Vagina (tissue), 2 donors: ENCODE data around the gene RESP18. TPM values are rescaled to one million over a fixed set of nuclear protein-coding genes. Genes with fewer than 3 reads are reported as not detected.

Experiments used
- DNase-seq, 2 donors: peaks; one replicate each; pipeline ENCODE4 v3.0.0-alpha.2; 2017; ENCODE audit errors: extremely low spot score in 2 of 2
- H3K27ac ChIP-seq: fragments of 200-600 bp; sonication (generic); one replicate; pipeline ENCODE4 v1.5.1; 2019
- H3K27me3 ChIP-seq: fragments of 200-600 bp; sonication (generic); one replicate; pipeline ENCODE4 v1.5.1; 2019
- H3K36me3 ChIP-seq, 2 donors: fragments of 200-600 bp; sonication (generic); one replicate each; pipeline ENCODE4 v1.5.1; 2017 to 2019
- H3K4me1 ChIP-seq: fragments of 200-600 bp; sonication (generic); one replicate; pipeline ENCODE4 v1.5.1; 2019
- H3K4me3 ChIP-seq, 2 donors: fragments of 200-600 bp; sonication (generic); 1 replicate in 1 of 2; 2 replicates in 1 of 2; pipeline ENCODE4 v1.5.1; 2016 to 2019
- H3K9me3 ChIP-seq: fragments of 200-600 bp; sonication (generic); one replicate; pipeline ENCODE4 v1.5.1; 2019
- POLR2A ChIP-seq, 2 donors: fragments of 450-650 bp; IDR thresholded peaks; one replicate each; pipeline ENCODE4 v1.6.1; 2017; ENCODE audit warnings: antibody characterized with exemption in 2 of 2, mild to moderate bottlenecking in 2 of 2, moderate library complexity in 2 of 2
- POLR2AphosphoS5 ChIP-seq, 2 donors: sonication (generic); formaldehyde crosslinking; IDR thresholded peaks; one replicate each; pipeline ENCODE4 v1.9.0; 2017; ENCODE audit warnings: antibody characterized with exemption in 2 of 2, mild to moderate bottlenecking in 2 of 2, low read depth in 1 of 2; ENCODE audit not compliant: insufficient read depth in 1 of 2
- intact Hi-C: fragments of 100-400 bp; cut with DNase I; formaldehyde crosslinking; loops from one replicate; pipeline ENCODE4 v1.15.1; 2023
- total RNA-seq: library from RNA; depleted of rRNA; stranded (reverse); fragments of >200 nt; gene quantifications from one replicate; pipeline ENCODE4 v1.2.3, GENCODE V29; 2016
- TF ChIP-seq, protein P1 (sequence below), 3 experiments: fragments of 450-650 bp in 2 of 3; fragments of 200-600 bp in 1 of 3; sonication (generic) in 1 of 3; IDR thresholded peaks; one replicate each; pipeline ENCODE4 v1.5.1; 2017 to 2019; ENCODE audit warnings: antibody characterized with exemption in 3 of 3, mild to moderate bottlenecking in 2 of 3, moderate library complexity in 2 of 3

The RESP18 gene
- total RNA-seq, 1 donor from 2014 or later = not detected

- no peak for DNase-seq
- Histone ChIP-seq H3K36me3 (no peaks in the 10 kb centered on the region), H3K4me3 (no peak overlapping the region), H3K27me3 (no peaks in the 10 kb centered on the region), H3K4me1 (peaks cover 10% of the 10 kb centered on the region), H3K9me3 (no peaks in the 10 kb centered on the region), H3K27ac (no peak overlapping the region)
- TF ChIP-seq POLR2A (IDR thresholded peaks at IDR 0.05) (no peak), POLR2AphosphoS5 (IDR thresholded peaks at IDR 0.05; ENCODE audit: insufficient read depth in 1 of 2, low read depth in 1 of 2) (no peak)
- TF ChIP-seq, protein P1, sequence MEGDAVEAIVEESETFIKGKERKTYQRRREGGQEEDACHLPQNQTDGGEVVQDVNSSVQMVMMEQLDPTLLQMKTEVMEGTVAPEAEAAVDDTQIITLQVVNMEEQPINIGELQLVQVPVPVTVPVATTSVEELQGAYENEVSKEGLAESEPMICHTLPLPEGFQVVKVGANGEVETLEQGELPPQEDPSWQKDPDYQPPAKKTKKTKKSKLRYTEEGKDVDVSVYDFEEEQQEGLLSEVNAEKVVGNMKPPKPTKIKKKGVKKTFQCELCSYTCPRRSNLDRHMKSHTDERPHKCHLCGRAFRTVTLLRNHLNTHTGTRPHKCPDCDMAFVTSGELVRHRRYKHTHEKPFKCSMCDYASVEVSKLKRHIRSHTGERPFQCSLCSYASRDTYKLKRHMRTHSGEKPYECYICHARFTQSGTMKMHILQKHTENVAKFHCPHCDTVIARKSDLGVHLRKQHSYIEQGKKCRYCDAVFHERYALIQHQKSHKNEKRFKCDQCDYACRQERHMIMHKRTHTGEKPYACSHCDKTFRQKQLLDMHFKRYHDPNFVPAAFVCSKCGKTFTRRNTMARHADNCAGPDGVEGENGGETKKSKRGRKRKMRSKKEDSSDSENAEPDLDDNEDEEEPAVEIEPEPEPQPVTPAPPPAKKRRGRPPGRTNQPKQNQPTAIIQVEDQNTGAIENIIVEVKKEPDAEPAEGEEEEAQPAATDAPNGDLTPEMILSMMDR (IDR thresholded peaks at IDR 0.05) = no peak
- intact Hi-C loops = no loop called here
Observed at GRCh38 chr2:219356834-219357233, 24.3 kb upstream of the RESP18 start.

- H3K4me3 ChIP-seq = no peak overlapping the region
- DNase-seq = no peak
- intact Hi-C loops = no loop called here
- H3K4me1 ChIP-seq = peaks cover 10% of the 10 kb centered on the region
- H3K27me3 ChIP-seq = no peaks in the 10 kb centered on the region
- no peaks in the 10 kb centered on the region for H3K9me3 ChIP-seq
- H3K36me3 ChIP-seq = no peaks in the 10 kb centered on the region
- no peak overlapping the region for H3K27ac ChIP-seq
- TF ChIP-seq, protein P1 (IDR thresholded peaks at IDR 0.05) = no peak
- TF ChIP-seq POLR2AphosphoS5 (IDR thresholded peaks at IDR 0.05; ENCODE audit: insufficient read depth in 1 of 2, low read depth in 1 of 2) (no peak), POLR2A (IDR thresholded peaks at IDR 0.05) (no peak)
Observed at GRCh38 chr2:219354582-219354981, 22.0 kb upstream of the RESP18 start.

GRCh38 chr2:219353129-219353528 is 20.6 kb upstream of the RESP18 start:
- Histone ChIP-seq H3K27ac (no peak overlapping the region), H3K36me3 (no peaks in the 10 kb centered on the region), H3K4me3 (no peak overlapping the region), H3K9me3 (no peaks in the 10 kb centered on the region), H3K4me1 (peaks cover 3% of the 10 kb centered on the region), H3K27me3 (no peaks in the 10 kb centered on the region)
- TF ChIP-seq POLR2A (IDR thresholded peaks at IDR 0.05) (no peak), POLR2AphosphoS5 (IDR thresholded peaks at IDR 0.05; ENCODE audit: insufficient read depth in 1 of 2, low read depth in 1 of 2) (no peak)
- TF ChIP-seq, protein P1 (IDR thresholded peaks at IDR 0.05) = no peak
- intact Hi-C loops = no loop called here
- DNase-seq = no peak

DNA sequence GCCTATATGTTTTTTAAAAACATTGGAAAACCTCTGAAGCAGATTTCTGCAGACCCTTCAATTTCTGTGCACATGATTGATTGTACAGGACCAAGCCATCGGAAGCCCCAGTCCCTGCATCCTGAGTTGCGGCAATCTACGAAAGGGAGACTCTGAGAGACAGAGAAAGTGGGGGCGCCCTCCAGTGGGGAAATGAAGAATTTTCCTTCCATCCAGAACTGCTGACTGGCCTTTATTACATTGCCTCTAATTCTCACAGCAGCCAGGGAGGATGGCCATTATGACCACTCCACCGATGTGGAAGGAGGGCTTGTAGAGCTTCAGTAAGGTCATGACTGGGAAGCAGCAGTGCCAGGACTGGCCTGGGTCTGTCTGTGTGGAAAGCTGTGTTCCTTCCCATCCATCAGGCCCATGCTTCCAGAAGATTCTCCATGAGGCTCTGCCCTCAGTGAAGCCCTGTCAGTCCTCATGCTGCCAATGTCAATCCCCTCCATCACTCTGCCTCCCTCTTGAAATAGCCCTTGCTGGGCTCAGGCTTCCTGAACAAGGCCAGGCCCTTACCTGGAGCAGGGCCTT is 20.0 kb upstream of the RESP18 start:
- H3K27ac ChIP-seq = no peak overlapping the region
- intact Hi-C loops = no loop called here
- H3K9me3 ChIP-seq = no peaks in the 10 kb centered on the region
- H3K4me3 ChIP-seq = no peak overlapping the region
- no peaks in the 10 kb centered on the region for H3K36me3 ChIP-seq
- TF ChIP-seq, protein P1 (IDR thresholded peaks at IDR 0.05) = peak in 1 of 3 experiments; percentile 28
- no peak for TF ChIP-seq POLR2AphosphoS5 (IDR thresholded peaks at IDR 0.05; ENCODE audit: insufficient read depth in 1 of 2, low read depth in 1 of 2)
- no peak for TF ChIP-seq POLR2A (IDR thresholded peaks at IDR 0.05)
- no peaks in the 10 kb centered on the region for H3K4me1 ChIP-seq
- DNase-seq = no peak
- no peaks in the 10 kb centered on the region for H3K27me3 ChIP-seq

DNA sequence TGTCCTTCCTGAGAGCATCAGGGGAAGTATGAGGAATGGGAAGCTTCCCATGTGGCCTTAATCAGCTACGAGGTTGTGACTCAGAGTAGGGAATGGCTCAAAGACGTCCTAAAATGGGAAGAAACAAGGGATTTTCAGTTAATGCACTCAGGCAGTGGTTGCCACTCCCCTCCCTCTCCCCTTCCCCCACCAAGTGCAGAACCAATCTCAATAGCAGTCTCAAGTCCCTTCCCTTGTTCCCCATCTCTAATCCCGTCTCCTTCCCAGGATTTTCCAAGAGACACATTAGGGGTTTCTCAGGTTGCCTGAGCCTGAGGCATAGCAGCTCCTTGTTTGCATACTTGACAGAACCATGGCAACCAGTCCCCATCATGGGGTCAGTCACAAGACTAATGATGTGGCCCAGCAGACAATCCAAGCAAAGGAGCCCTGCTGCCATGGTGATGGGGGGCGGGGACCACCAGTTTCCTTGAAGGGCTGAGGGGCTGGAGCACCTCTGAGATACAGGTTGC is 18.2 kb upstream of the RESP18 start:
- intact Hi-C loops = no loop called here
- Histone ChIP-seq H3K4me1 (no peaks in the 10 kb centered on the region), H3K9me3 (no peaks in the 10 kb centered on the region), H3K27me3 (no peaks in the 10 kb centered on the region), H3K4me3 (no peak overlapping the region), H3K27ac (no peak overlapping the region), H3K36me3 (no peaks in the 10 kb centered on the region)
- TF ChIP-seq POLR2AphosphoS5 (IDR thresholded peaks at IDR 0.05; ENCODE audit: insufficient read depth in 1 of 2, low read depth in 1 of 2) (no peak), POLR2A (IDR thresholded peaks at IDR 0.05) (no peak)
- TF ChIP-seq, protein P1 (IDR thresholded peaks at IDR 0.05) = no peak
- DNase-seq = no peak
